ENCODE results near the gene KEAP1. TPM values are rescaled to one million over a fixed set of nuclear protein-coding genes. Genes with fewer than 3 reads are reported as not detected.
"Not testable (repeated sequence)": the region's sequence is repeated elsewhere in the genome, so short reads cannot be mapped to it uniquely, and the experiment has no call there.

KEAP1 gene
- polyA plus RNA-seq = 32.9 TPM

DNA sequence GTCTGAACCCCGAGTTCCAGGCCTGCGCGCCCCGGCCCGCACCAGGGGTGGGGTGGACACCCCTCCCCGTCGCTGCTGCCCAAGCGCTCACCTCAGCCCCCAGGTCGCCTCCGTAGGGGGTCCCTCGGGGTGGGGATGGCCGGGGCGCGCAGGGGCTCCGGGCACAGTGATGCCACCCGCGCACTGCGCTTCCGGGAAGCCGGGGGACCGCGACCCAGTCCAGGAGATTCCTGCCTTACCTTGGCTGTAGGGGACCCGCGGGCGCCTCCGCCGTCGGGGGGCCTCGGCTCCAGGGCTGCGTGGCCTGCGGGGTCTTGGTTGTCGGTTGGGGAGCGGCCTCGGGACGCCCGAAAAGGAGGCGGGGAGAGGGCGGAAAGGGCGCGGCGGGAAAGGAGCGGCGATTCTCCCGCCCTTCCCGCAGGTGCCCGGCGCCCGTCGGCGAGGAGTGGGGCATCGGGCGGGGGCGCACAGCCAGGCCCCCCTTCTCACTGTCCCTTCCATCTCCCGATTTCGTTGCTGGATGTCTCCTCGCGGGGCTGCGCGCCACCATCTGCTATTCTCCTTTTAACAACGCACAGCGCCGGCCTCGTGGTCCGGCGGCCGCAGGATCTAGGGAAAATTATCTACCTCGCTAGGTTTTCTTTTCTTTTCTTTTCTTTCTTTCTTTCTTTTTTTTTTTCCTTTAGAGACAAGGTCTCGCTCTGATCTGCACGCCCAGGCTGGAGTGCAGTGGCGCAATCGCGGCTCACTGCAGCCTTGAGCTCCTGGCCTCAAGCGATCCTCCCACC is at the start of gene KEAP1:
Gene KEAP1, minus strand, starts transcription at position 355 of the 788 bp plus-strand sequence. CDS start 3,323 bp downstream, outside the sequence.
- H3K27ac Mint-ChIP-seq = peak within 1 kb of the TSS in 2 of 3 donors; percentile 89 to 90
- no peaks in the 10 kb centered on the region for H3K9me3 Mint-ChIP-seq
- peaks cover 13 to 19% (median 18%) of the 10 kb centered on the region in 3 donors for H3K4me1 Mint-ChIP-seq
- H3K27me3 Mint-ChIP-seq = no peaks in the 10 kb centered on the region
- H3K4me3 Mint-ChIP-seq = peak within 1 kb of the TSS; percentile 85 to 96 (median 92)
- no peaks in the 10 kb centered on the region for H3K36me3 Mint-ChIP-seq

DNA sequence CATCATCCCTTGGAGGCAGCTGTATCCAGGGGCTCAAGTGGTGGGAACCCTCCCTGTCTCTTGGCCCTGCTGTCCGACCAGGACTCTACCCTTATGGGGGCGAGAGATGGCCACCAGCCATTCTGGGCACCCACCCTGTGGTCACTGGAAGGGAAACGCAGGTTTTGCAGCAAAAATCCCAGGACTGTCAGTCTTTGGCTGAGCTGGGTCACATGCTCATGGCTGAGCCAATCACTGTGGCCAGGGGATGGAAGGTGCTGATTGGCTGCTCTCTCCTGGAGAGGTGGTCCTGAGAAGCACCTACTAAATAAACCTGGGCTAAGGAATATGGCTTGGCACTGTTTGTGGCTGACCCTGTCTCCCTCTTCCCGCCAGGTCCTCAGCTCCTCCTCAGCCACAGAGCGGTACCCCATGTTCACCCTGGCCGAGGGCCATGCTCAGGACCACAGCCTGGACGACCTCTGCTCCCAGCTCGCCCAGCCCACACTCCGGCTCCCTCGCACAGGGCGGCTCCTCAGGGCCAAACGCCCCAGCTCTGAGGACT is 49.4 kb upstream of the KEAP1 start:
- Mint-ChIP-seq H3K27me3 (no peaks in the 10 kb centered on the region), H3K4me3 (peak overlapping the region in 1 of 4 donors; percentile 52), H3K36me3 (no peaks in the 10 kb centered on the region), H3K27ac (peak overlapping the region in 2 of 3 donors; percentile 46 to 77), H3K9me3 (no peaks in the 10 kb centered on the region), H3K4me1 (peaks cover 16 to 26% (median 16%) of the 10 kb centered on the region in 3 donors)

DNA sequence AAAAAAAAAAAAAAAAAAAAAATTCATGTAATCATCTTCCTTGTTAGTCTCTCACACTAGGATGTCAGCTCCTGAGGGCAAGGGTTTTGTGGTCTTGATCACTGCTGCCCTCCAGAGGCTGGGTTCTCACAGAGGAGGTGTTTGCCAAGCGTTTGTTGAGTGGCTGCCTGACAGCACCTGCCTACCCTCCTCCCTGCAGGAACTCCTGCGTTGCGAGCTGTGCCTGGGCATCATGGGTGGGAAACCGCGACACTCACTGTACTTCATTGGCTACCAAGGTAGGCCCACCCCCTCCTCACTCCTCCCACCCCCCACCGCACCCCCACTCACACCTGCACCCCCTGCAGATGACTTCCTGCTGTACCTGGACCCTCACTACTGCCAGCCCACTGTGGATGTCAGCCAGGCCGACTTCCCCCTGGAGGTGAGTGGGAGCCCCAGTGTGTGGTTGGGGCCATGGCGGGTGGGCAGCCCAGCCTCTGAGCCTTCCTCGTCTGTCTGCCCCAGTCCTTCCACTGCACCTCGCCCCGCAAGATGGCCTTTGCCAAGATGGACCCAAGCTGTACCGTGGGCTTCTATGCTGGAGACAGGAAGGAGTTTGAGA is 48.6 kb upstream of the KEAP1 start:
- Mint-ChIP-seq H3K27ac (peak overlapping the region in 1 of 3 donors; percentile 53), H3K4me1 (peaks cover 16 to 26% (median 16%) of the 10 kb centered on the region in 3 donors), H3K4me3 (no peak overlapping the region), H3K9me3 (no peaks in the 10 kb centered on the region), H3K36me3 (no peaks in the 10 kb centered on the region), H3K27me3 (no peaks in the 10 kb centered on the region)

DNA sequence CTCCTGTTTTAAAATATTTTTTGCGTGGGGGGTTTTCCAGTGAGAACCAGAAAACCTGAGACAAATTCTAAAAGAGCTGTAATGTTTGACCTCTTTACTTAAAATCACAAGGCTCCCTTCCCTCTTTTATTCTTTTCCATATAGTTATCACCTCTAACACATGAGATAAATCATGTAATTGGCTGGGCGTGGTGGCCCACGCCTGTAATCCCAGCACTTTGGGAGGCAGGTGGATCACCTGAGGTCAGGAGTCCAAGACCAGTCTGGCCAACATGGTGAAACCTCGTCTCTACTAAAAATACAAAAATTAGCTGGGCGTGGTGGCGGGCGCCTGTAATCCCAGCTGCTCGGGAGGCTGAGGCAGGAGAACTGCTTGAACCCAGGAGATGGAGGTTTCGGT is 47.9 kb upstream of the KEAP1 start:
- Mint-ChIP-seq H3K27ac (peak overlapping the region in 1 of 3 donors; percentile 53), H3K4me3 (peak overlapping the region in 1 of 4 donors; percentile 65), H3K4me1 (peaks cover 16 to 26% (median 16%) of the 10 kb centered on the region in 3 donors)
- not testable (repeated sequence) for H3K9me3 Mint-ChIP-seq, H3K36me3 Mint-ChIP-seq, H3K27me3 Mint-ChIP-seq

DNA sequence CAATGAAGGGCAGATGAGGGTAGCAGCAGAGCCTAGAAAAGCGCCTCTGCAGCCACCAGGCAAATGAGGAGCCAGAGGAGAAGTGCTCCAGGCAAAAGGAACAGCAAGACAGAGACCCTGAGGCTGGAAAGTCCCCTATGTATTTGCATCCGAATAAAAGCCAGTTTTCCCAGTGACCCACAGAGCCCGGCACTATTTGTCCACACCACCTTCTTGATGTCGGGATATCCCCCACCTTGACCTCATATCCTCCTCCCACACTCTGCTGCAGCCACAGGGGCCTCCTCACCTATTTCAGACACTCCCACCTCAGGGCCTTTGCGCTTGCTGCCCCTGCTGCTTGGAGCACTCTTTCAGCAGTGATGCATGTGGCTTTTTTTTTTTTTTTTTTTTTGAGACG is 47.2 kb upstream of the KEAP1 start:
- Mint-ChIP-seq H3K4me1 (peaks cover 13 to 22% (median 16%) of the 10 kb centered on the region in 3 donors), H3K27ac (peak overlapping the region in 1 of 3 donors; percentile 59)

DNA sequence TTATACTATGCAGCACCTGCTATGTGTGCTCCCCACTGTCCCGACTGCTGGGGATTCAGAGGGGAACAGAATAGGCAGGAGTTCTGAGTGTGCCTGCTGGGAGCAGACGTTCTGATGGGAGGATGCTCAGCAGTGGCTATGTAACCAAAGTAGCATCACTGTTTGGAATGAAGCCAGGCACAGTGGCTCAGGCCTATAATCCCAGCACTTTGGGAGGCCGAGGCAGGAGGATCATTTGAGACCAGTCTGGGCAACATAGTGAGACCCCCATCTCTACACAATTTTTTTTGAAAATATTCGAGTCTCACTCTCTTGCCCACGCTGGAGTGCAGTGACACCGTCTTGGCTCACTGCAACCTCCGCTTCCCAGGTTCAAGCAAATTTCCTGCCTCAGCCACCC is 46.6 kb upstream of the KEAP1 start:
- no peak overlapping the region for H3K4me3 Mint-ChIP-seq
- H3K27ac Mint-ChIP-seq = peak overlapping the region in 1 of 3 donors; percentile 59
- no peaks in the 10 kb centered on the region for H3K36me3 Mint-ChIP-seq
- no peaks in the 10 kb centered on the region for H3K27me3 Mint-ChIP-seq
- no peaks in the 10 kb centered on the region for H3K9me3 Mint-ChIP-seq
- peaks cover 16 to 21% (median 21%) of the 10 kb centered on the region in 3 donors for H3K4me1 Mint-ChIP-seq

More for the DNA sequence above, 47.2 kb upstream of the KEAP1 start:
- no peaks in the 10 kb centered on the region for H3K36me3 Mint-ChIP-seq
- H3K4me3 Mint-ChIP-seq = no peak overlapping the region
- no peaks in the 10 kb centered on the region for H3K27me3 Mint-ChIP-seq
- no peaks in the 10 kb centered on the region for H3K9me3 Mint-ChIP-seq

DNA sequence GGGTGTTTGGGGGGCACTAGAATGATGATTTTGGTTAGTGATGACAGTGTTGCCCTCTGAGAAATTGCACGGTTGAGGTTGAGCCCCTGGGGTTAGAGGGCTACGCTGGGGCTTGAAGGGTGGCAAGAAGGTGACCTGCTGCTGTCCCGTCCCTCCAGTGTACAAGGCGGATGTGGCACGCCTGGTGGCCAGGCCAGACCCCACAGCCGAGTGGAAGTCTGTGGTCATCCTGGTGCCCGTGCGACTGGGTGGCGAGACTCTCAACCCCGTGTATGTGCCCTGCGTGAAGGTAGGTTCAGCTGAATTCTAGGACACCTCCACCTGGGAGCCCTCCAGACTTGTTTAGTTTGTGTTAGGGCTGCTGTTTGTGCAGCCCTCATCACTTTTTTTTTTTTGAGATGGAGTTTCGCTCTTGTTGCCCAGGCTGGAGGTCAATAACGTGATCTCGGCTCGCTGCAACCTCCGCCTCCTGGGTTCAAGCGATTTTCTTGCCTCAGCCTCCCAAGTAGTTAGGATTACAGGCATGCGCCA is 45.7 kb upstream of the KEAP1 start:
- Mint-ChIP-seq H3K9me3 (no peaks in the 10 kb centered on the region), H3K27me3 (no peaks in the 10 kb centered on the region), H3K4me1 (peaks cover 12 to 13% (median 12%) of the 10 kb centered on the region in 3 donors), H3K4me3 (peak overlapping the region in 2 of 4 donors; percentile 22 to 58), H3K27ac (peak overlapping the region in 2 of 3 donors; percentile 67), H3K36me3 (no peaks in the 10 kb centered on the region)

DNA sequence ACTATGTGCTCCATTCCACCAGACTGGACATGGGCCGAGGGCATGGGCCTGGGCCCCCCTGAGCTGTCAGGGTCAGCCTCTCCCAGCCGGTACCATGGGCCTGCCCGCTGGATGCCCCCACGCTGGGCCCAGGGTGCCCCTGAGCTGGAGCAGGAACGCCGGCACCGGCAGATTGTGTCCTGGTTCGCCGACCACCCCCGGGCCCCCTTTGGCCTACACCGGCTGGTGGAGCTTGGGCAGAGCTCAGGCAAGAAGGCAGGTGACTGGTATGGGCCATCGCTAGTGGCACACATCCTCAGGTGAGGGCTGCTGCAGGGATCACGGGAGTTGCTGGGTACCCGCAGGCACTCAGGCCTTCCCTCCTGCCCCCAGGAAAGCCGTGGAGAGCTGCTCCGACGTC is 43.7 kb upstream of the KEAP1 start:
- Mint-ChIP-seq H3K27ac (peak overlapping the region in 1 of 3 donors; percentile 28), H3K9me3 (no peaks in the 10 kb centered on the region), H3K27me3 (no peaks in the 10 kb centered on the region), H3K4me1 (peaks cover 4 to 14% (median 7%) of the 10 kb centered on the region in 3 donors), H3K36me3 (no peaks in the 10 kb centered on the region), H3K4me3 (no peak overlapping the region)

DNA sequence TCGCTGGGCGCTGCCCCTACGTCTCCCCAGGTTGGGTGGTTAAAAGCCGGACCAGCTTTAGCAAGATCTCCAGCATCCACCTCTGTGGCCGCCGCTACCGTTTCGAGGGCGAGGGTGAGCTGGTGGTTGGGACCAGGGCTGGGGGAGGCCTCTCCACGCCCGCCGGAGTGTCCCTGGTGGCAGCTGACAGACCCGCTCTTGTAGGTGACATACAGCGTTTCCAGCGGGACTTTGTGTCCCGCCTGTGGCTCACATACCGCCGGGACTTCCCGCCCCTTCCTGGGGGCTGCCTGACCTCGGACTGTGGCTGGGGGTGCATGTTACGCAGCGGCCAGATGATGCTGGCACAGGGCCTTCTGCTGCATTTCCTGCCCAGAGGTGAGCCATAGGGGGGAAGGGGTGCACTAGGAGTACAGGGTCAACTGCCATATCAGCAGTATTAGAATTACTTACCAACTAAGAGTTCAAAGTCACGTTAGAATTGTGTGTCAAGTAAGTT is 41.6 kb upstream of the KEAP1 start:
- Mint-ChIP-seq H3K27ac (peak overlapping the region; percentile 65 to 98 (median 85)), H3K36me3 (no peaks in the 10 kb centered on the region), H3K9me3 (no peaks in the 10 kb centered on the region), H3K27me3 (peaks cover 8% of the 10 kb centered on the region), H3K4me3 (peak overlapping the region; percentile 83 to 93 (median 88)), H3K4me1 (peaks cover 6 to 14% (median 8%) of the 10 kb centered on the region in 3 donors)

DNA sequence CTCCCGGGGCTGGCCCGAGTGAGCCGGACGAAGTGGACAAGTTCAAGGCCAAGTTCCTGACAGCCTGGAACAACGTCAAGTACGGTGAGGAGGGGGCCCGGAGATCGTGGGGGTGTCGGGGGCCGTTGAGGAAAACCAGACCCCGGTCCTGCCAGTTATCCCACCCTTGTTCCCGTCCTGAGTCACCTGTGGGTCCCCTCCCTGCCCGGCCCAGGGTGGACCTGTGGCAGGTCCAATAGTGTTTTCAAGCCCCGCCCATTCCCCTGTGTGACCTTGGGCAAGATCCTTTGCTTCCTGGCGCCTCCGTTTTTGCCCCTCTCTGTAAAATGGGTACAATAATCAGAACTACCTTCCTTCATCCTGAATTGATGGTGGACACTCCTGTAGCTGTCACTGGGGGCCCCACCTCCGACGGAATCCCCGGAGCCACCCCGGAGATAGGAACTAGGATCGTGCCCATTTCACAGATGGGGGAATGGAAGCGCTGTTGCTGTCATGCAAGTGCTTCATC is 41.1 kb upstream of the KEAP1 start:
- H3K4me3 Mint-ChIP-seq = peak overlapping the region; percentile 83 to 93 (median 88)
- H3K9me3 Mint-ChIP-seq = no peaks in the 10 kb centered on the region
- H3K27me3 Mint-ChIP-seq = peaks cover 9% of the 10 kb centered on the region
- peak overlapping the region; percentile 65 to 98 (median 85) for H3K27ac Mint-ChIP-seq
- peaks cover 6 to 14% (median 8%) of the 10 kb centered on the region in 3 donors for H3K4me1 Mint-ChIP-seq
- no peaks in the 10 kb centered on the region for H3K36me3 Mint-ChIP-seq

DNA sequence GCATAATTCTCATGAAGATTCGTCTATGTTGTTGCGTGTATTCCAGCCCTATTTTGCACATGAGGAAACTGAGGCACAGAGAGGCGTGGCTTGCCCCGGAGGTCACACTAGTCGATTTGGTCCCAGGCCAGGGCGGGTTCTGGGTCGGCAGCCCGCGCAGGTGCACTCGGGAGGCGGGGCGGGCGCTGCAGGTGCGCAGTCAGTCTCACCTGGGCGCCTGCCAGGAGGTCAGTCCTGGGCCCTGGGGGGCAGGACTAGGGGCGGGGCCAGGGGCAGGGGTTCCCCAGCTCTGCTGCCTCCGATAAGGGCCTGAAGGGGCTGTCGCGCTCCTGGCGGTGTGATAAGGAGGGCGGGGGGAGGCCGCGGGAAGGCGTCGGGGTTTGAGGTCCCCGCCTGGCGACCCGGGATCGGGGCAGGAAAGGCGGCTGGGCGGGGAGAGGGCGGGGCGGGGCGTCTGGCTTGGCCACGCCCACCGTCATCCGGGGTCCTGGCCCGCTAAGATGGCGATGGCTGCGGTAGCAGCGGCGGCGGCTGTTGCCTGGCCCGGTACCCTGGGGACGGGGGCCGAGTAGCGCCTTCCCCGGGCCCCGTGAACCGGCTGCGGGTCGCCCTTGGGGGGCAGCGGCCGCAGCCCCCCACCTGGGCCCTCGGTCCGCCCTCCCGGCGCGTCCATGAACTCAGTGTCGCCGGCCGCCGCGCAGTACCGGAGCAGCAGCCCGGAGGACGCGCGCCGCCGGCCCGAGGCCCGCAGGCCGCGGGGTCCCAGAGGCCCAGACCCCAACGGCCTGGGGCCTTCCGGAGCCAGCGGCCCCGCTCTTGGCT is 40.5 kb upstream of the KEAP1 start, which contains the start of gene ATG4D:
Gene ATG4D, plus strand, starts transcription at position 485 of the 822 bp plus-strand sequence. Its CDS starts 187 bp downstream, at position 672.
- peak within 1 kb of the TSS; percentile 84 to 93 (median 90) for H3K4me3 Mint-ChIP-seq
- H3K4me1 Mint-ChIP-seq = peaks cover 6 to 14% (median 8%) of the 10 kb centered on the region in 3 donors
- H3K9me3 Mint-ChIP-seq = no peaks in the 10 kb centered on the region
- no peaks in the 10 kb centered on the region for H3K36me3 Mint-ChIP-seq
- peaks cover 12% of the 10 kb centered on the region for H3K27me3 Mint-ChIP-seq
- peak within 1 kb of the TSS; percentile 85 to 98 (median 96) for H3K27ac Mint-ChIP-seq

DNA sequence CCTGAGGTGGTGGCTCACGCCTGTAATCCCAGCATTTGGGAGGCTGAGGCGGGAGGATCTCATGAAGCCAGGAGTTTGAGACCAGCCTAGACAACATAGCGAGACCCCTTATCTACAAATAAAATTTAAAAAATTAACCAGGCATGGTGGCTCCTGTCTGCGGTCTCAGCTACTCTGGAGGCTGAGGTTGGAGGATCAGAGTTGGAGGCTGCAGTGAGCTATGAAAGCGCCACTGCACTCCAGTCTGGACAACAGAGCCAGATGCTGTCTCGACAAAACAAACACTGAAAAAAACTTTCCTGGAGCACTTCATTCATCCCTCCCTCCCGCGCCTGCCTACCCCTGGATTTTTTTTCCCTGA is 39.9 kb upstream of the KEAP1 start:
- Mint-ChIP-seq H3K9me3 (no peaks in the 10 kb centered on the region), H3K27ac (peak overlapping the region; percentile 71 to 96 (median 76)), H3K27me3 (peaks cover 18% of the 10 kb centered on the region), H3K36me3 (no peaks in the 10 kb centered on the region), H3K4me1 (peaks cover 6 to 14% (median 8%) of the 10 kb centered on the region in 3 donors), H3K4me3 (peak overlapping the region; percentile 75 to 92 (median 90))

DNA sequence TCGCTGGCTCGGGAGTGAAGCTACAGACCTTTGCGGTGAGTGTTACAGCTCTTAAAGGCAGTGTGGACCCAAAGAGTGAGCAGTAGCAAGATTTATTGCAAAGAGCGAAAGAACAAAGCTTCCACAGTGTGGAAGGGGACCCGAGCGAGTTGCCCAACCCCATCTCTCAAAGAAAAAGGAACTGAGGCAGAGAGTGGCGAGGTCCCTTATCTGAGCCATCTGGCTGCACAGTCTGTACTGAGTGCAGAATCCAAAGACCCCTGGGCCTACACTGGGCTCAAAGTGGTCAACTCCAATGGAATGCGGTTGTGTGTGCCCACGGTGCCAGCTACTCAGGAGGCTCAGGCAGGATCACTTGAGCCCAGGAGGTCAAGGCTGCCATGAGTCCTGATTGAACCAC is 35.9 kb upstream of the KEAP1 start:
- Mint-ChIP-seq H3K27ac (peak overlapping the region in 1 of 3 donors; percentile 12), H3K27me3 (peaks cover 26% of the 10 kb centered on the region)
- H3K9me3 Mint-ChIP-seq, H3K4me1 Mint-ChIP-seq, H3K36me3 Mint-ChIP-seq, H3K4me3 Mint-ChIP-seq: not testable (repeated sequence)

All from IgD-negative memory B cell (primary cell).